Gastrocnemius medialis (tissue), 4 donors: ENCODE results near the gene IQSEC1.

ENCODE experiments used
- POLR2A ChIP-seq, 2 donors: fragments of 450-650 bp; IDR thresholded peaks; one replicate each; pipeline ENCODE4 v1.6.1; 2017; ENCODE audit warnings: antibody characterized with exemption in 2 of 2, mild to moderate bottlenecking in 2 of 2, moderate library complexity in 2 of 2
- TF ChIP-seq, protein P1 (sequence below), 5 experiments: fragments of 450-650 bp in 3 of 5; fragments of 200-600 bp in 2 of 5; sonication (generic) in 2 of 5; IDR thresholded peaks in 4 of 5; conservative IDR thresholded peaks in 1 of 5; 1 replicate in 4 of 5; 2 replicates in 1 of 5; pipeline ENCODE4 v1.5.1; 2016 to 2019; ENCODE audit warnings: antibody characterized with exemption in 5 of 5, mild to moderate bottlenecking in 3 of 5, moderate library complexity in 3 of 5

- TF ChIP-seq, protein P1, sequence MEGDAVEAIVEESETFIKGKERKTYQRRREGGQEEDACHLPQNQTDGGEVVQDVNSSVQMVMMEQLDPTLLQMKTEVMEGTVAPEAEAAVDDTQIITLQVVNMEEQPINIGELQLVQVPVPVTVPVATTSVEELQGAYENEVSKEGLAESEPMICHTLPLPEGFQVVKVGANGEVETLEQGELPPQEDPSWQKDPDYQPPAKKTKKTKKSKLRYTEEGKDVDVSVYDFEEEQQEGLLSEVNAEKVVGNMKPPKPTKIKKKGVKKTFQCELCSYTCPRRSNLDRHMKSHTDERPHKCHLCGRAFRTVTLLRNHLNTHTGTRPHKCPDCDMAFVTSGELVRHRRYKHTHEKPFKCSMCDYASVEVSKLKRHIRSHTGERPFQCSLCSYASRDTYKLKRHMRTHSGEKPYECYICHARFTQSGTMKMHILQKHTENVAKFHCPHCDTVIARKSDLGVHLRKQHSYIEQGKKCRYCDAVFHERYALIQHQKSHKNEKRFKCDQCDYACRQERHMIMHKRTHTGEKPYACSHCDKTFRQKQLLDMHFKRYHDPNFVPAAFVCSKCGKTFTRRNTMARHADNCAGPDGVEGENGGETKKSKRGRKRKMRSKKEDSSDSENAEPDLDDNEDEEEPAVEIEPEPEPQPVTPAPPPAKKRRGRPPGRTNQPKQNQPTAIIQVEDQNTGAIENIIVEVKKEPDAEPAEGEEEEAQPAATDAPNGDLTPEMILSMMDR (IDR thresholded peaks at IDR 0.05 in 4 of 5, conservative IDR thresholded peaks at IDR 0.05 in 1 of 5), result no peak
- TF ChIP-seq POLR2A (IDR thresholded peaks at IDR 0.05), result no peak
Measured at GRCh38 chr3:12902181-12902999, 170.8 kb downstream of the IQSEC1 start.
